ENCODE data around the gene ITFG1.

DNA sequence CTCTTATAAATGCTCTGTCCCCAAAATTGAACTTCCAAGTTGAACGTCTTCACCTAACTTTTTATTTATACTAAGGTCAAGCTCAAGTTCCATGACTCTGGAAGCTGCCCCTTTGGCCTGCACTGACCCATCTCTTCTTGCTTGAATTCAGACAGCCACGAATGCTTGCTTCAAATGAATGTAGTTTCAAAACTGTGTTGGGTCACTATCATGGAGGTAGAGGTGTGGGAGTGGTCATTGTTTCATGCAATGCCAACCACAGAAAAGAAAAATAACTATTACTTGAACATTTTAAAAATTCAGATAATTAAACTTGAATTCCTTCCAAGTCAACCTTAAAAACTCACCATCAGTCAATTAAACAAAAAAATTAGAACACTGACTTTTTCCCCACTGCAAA lies 2.5 kb downstream of the ITFG1 start:
- TF ChIP-seq, protein P1, sequence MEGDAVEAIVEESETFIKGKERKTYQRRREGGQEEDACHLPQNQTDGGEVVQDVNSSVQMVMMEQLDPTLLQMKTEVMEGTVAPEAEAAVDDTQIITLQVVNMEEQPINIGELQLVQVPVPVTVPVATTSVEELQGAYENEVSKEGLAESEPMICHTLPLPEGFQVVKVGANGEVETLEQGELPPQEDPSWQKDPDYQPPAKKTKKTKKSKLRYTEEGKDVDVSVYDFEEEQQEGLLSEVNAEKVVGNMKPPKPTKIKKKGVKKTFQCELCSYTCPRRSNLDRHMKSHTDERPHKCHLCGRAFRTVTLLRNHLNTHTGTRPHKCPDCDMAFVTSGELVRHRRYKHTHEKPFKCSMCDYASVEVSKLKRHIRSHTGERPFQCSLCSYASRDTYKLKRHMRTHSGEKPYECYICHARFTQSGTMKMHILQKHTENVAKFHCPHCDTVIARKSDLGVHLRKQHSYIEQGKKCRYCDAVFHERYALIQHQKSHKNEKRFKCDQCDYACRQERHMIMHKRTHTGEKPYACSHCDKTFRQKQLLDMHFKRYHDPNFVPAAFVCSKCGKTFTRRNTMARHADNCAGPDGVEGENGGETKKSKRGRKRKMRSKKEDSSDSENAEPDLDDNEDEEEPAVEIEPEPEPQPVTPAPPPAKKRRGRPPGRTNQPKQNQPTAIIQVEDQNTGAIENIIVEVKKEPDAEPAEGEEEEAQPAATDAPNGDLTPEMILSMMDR (conservative IDR thresholded peaks at IDR 0.05; ENCODE audit: low read length) = no peak
- TF ChIP-seq EZH2phosphoT487 (IDR thresholded peaks at IDR 0.05; ENCODE audit: borderline replicate concordance, low read depth, low read length) = no peak

All from OCI-LY7 (cell line).